GM23248 (cell line): Measurements from ENCODE around the gene MUS81.

Source experiments
- EZH2 ChIP-seq: fragments of 200-600 bp; sonication (generic); IDR thresholded peaks from 2 replicates; pipeline ENCODE4 v1.6.1; 2018; ENCODE audit warnings: antibody characterized with exemption, mild to moderate bottlenecking; ENCODE audit not compliant: insufficient read depth, poor library complexity, severe bottlenecking
- EZH2phosphoT487 ChIP-seq: fragments of 200-600 bp; sonication (generic); IDR thresholded peaks from 2 replicates; pipeline ENCODE4 v1.6.1; 2018; ENCODE audit warnings: antibody characterized with exemption, moderate library complexity, mild to moderate bottlenecking, low read depth; ENCODE audit not compliant: insufficient read depth

GRCh38 chr11:65855927-65856363 is 4.3 kb upstream of the MUS81 start:
- TF ChIP-seq EZH2 (no peak), EZH2phosphoT487 (no peak)
